RWPE2 (cell line): ENCODE measurements around the gene PLVAP.

Source experiments
- ATAC-seq: fragments of 200-7000 bp; cut with Tn5 transposase; 3 replicates; pipeline ENCODE4 v1.9.1; 2021; ENCODE audit warnings: low read depth
- DNase-seq: peaks from one replicate; pipeline ENCODE4 v3.0.0-alpha.2; 2020; ENCODE audit warnings: low spot score
- H3K27ac ChIP-seq: fragments of 450-650 bp; 2 replicates; pipeline ENCODE4 v1.5.1; 2017; ENCODE audit warnings: mild to moderate bottlenecking; ENCODE audit not compliant: poor library complexity, severe bottlenecking
- H3K27me3 ChIP-seq: fragments of 250-450 bp; sonication (Bioruptor Pico); 2 replicates; pipeline ENCODE4 v1.5.1; 2021; ENCODE audit warnings: mild to moderate bottlenecking, moderate library complexity; ENCODE audit not compliant: insufficient read depth, poor library complexity, severe bottlenecking
- H3K36me3 ChIP-seq: fragments of 250-450 bp; sonication (Bioruptor Pico); 2 replicates; pipeline ENCODE4 v1.5.1; 2020; ENCODE audit warnings: low read depth, mild to moderate bottlenecking, moderate library complexity
- H3K4me1 ChIP-seq: fragments of 250-450 bp; sonication (Bioruptor Pico); 2 replicates; pipeline ENCODE4 v1.5.1; 2021; ENCODE audit warnings: mild to moderate bottlenecking, moderate library complexity; ENCODE audit not compliant: insufficient read depth, poor library complexity, severe bottlenecking
- H3K4me3 ChIP-seq: fragments of 250-450 bp; sonication (Bioruptor Pico); 2 replicates; pipeline ENCODE4 v1.5.1; 2021; ENCODE audit warnings: mild to moderate bottlenecking, moderate library complexity; ENCODE audit not compliant: severe bottlenecking
- H3K9me3 ChIP-seq: fragments of 250-450 bp; sonication (Bioruptor Pico); 2 replicates; pipeline ENCODE4 v1.5.1; 2021; ENCODE audit warnings: mild to moderate bottlenecking, moderate library complexity; ENCODE audit not compliant: severe bottlenecking
- CTCF ChIP-seq: fragments of 450-650 bp; IDR thresholded peaks from one replicate; pipeline ENCODE4 v1.5.1; 2017; ENCODE audit warnings: mild to moderate bottlenecking, moderate library complexity; ENCODE audit not compliant: poor library complexity, severe bottlenecking

PLVAP gene

DNA sequence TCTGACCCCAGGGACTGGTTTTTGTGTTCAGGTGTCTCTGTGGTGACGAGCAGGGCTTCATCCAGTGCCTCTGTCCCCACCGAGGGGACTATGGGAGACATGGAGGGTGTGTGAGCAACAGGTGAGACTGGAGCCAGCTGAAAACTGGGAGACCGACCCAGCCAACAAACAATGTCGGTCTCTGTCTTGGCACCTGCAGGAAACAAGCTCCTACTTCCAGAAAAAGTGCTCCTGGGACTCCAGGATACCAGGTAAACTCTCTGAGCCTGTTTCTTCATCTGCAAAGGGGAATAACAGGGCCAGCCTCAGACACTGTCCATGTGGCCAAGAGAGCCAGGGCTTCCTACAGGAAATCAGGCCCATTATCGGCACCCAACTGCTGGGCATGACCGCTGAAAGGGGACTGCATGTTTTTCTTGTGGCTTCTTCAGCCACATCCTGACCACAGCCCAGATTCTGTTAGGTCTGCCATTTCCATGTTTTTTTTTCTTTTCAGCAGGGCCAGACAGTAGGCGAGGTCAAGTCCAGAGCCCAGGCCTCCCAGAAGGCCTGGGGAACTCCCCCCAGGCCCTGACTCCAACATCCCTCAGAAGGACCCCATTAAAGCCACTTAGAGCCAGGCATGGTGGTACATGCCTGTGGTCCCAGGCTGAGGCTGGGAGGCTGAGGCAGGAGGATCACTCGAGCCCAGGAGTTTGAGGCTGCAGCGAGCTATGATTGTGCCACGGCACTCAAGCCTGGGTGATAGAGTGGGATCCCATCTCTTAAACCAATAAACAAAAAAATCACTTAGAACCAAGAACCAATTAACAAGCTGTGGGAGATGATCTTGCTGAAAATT lies 29.1 kb upstream of the PLVAP start:
- Histone ChIP-seq H3K4me1 (no peaks in the 10 kb centered on the region), H3K27ac (peak overlapping the region; percentile 30), H3K27me3 (no peaks in the 10 kb centered on the region), H3K4me3 (peak overlapping the region; percentile 29), H3K9me3 (no peaks in the 10 kb centered on the region), H3K36me3 (no peaks in the 10 kb centered on the region)
- DNase-seq (no peak), ATAC-seq (no peak)
- no peak for TF ChIP-seq CTCF

DNA sequence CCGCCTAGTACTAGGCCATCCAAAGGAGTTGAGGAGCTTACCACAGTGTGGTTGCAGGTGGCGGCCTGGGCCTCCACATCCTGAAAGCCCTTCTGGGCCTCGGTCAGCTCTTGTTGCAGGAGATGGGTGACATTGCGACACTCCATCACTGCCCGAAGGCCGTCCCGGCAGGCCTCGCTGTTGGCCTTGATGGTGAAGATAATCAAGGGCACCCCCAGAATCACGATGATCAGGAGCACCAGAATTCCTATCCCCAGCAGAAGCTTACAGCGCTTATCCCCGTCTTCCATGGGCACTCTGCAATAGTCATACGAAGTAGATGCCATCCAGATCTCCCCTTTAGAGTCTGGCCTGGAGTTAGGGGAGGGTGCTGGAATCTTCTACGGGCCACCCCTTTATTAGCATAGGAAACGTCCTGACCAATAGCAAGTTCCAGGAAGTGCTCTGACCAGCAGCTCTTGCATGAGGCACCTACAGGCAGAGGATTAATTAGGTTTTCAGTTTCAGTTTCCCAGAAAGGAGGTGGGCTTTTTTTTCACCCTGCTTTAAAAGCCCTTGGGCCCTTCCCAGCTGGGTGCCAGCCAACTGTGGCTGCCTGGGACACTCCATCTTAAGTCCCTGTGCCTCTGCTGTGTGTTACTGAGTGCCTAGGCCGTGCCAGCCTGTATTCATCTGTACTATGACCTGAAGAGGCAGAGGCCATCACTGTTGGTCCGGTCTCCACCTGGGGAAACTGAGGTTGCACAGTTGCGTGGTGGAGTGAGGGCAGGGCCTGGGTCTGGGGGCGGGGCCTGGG lies 28.3 kb upstream of the PLVAP start, which contains the start of gene BST2:
TSS of gene BST2 (minus strand) at position 381 of the 796 bp plus-strand sequence. CDS start at position 326, 55 bp downstream.
- ATAC-seq (peak; percentile 87), DNase-seq (no peak)
- Histone ChIP-seq H3K4me1 (no peaks in the 10 kb centered on the region), H3K9me3 (no peaks in the 10 kb centered on the region), H3K4me3 (peak within 1 kb of the TSS; percentile 29), H3K36me3 (no peaks in the 10 kb centered on the region), H3K27me3 (no peaks in the 10 kb centered on the region), H3K27ac (peak within 1 kb of the TSS; percentile 30)
- TF ChIP-seq CTCF: no peak

GRCh38 chr19:17404621-17405249 lies 27.6 kb upstream of the PLVAP start:
- H3K27ac ChIP-seq: peak overlapping the region; percentile 30
- ATAC-seq: no peak
- DNase-seq: no peak
- H3K4me3 ChIP-seq: peak overlapping the region; percentile 29
- TF ChIP-seq CTCF: no peak
- H3K27me3 ChIP-seq: no peaks in the 10 kb centered on the region
- no peaks in the 10 kb centered on the region for H3K36me3 ChIP-seq
- no peaks in the 10 kb centered on the region for H3K4me1 ChIP-seq
- H3K9me3 ChIP-seq: no peaks in the 10 kb centered on the region

DNA sequence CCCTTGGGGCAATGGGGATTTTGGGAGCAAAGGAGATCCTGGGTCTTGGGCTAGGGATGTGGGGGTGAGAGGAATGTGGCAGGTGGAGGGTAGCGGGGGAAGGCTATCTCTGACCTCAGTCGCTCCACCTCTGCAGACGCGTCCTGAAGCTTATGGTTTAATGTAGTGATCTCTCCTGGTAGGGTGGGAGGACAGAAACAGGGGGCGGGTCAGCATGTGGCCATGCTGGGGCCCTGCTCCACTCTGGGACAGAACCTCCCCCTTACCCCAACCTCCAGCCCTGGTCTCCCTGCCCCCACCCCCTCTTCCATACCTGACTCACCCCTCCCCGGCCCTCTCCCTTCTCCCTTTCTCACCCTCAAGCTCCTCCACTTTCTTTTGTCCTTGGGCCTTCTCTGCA lies 26.9 kb upstream of the PLVAP start:
- H3K27ac ChIP-seq: no peak overlapping the region
- H3K4me1 ChIP-seq: no peaks in the 10 kb centered on the region
- no peak for DNase-seq
- ATAC-seq: no peak
- TF ChIP-seq CTCF: no peak
- H3K4me3 ChIP-seq: no peak overlapping the region
- H3K27me3 ChIP-seq: no peaks in the 10 kb centered on the region
- H3K36me3 ChIP-seq: no peaks in the 10 kb centered on the region
- H3K9me3 ChIP-seq: no peaks in the 10 kb centered on the region
